ENCODE measurements around the gene MYO9B. TPM values are rescaled to one million over a fixed set of nuclear protein-coding genes. Genes with fewer than 3 reads are reported as not detected.
A peak's percentile ranks its signal among the peaks of the same experiment; 100 is the strongest.

MYO9B gene
- total RNA-seq, 3 donors from 2014 or later (not counting 1 experiment from before 2014, with no cell fraction given): 321 to 378 (median 365) TPM

DNA sequence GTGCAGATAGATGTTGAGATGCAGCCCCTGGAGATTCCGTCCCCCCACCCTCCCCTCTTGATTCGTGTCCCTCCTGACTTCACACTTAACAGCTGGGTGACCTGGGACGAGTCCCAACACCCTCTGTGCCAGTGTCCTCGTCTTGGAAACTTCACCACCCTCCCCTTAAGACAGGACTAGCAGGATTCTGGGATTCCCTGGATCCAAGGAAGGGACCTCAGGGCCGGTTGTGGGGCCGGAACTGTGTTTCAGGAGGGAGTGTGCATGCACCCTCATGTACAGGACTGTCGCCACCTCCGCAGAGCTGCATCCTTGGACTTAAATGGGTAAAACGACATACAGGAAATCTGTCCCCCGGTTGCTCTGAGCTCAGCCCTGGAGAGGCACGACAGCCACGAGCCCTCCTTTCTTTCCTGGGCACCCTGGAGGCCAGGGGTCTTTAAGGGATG, 990 bp downstream of the MYO9B start:
- Histone ChIP-seq H3K4me1 (ENCODE audit: control insufficient read depth, insufficient read depth, low read length) (peaks cover 64% of the 10 kb centered on the region), H3K27ac (ENCODE audit: low read length) (peak overlapping the region; percentile 81), H3K27me3 (ENCODE audit: control insufficient read depth, insufficient read depth, low read length) (no peaks in the 10 kb centered on the region), H3K4me3 (ENCODE audit: low read length) (peak overlapping the region; percentile 70), H3K9me3 (ENCODE audit: control insufficient read depth, insufficient read depth, low read length) (no peaks in the 10 kb centered on the region), H3K36me3 (ENCODE audit: control insufficient read depth, insufficient read depth, low read length) (no peaks in the 10 kb centered on the region)
- peak overlapping the region; percentile 98 for H3K4me3 Mint-ChIP-seq
- H3K36me3 Mint-ChIP-seq: no peaks in the 10 kb centered on the region
- no peaks in the 10 kb centered on the region for H3K27me3 Mint-ChIP-seq (ENCODE audit: low read depth in 2 of 2)
- DNase-seq (peak in 1 of 2 donors; percentile 58), ATAC-seq (no peak)
- intact Hi-C loops (cut with micrococcal nuclease): no loop called here
- TF ChIP-seq, protein P1, sequence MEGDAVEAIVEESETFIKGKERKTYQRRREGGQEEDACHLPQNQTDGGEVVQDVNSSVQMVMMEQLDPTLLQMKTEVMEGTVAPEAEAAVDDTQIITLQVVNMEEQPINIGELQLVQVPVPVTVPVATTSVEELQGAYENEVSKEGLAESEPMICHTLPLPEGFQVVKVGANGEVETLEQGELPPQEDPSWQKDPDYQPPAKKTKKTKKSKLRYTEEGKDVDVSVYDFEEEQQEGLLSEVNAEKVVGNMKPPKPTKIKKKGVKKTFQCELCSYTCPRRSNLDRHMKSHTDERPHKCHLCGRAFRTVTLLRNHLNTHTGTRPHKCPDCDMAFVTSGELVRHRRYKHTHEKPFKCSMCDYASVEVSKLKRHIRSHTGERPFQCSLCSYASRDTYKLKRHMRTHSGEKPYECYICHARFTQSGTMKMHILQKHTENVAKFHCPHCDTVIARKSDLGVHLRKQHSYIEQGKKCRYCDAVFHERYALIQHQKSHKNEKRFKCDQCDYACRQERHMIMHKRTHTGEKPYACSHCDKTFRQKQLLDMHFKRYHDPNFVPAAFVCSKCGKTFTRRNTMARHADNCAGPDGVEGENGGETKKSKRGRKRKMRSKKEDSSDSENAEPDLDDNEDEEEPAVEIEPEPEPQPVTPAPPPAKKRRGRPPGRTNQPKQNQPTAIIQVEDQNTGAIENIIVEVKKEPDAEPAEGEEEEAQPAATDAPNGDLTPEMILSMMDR (IDR thresholded peaks at IDR 0.05): no peak
- WGBS (ENCODE audit: insufficient coverage): 2% methylated on average over 12 of the region's 12 CpGs
- H3K27ac Mint-ChIP-seq: peak overlapping the region; percentile 92 to 96
- H3K9me3 Mint-ChIP-seq: no peaks in the 10 kb centered on the region
- peaks cover 53 to 77% of the 10 kb centered on the region in 2 donors for H3K4me1 Mint-ChIP-seq

- TF ChIP-seq, protein P1 (IDR thresholded peaks at IDR 0.05): no peak
- Histone ChIP-seq H3K4me3 (ENCODE audit: low read length) (no peak overlapping the region), H3K27ac (ENCODE audit: low read length) (no peak overlapping the region), H3K4me1 (ENCODE audit: control insufficient read depth, insufficient read depth, low read length) (peaks cover 71% of the 10 kb centered on the region), H3K36me3 (ENCODE audit: control insufficient read depth, insufficient read depth, low read length) (peaks cover 4% of the 10 kb centered on the region), H3K27me3 (ENCODE audit: control insufficient read depth, insufficient read depth, low read length) (no peaks in the 10 kb centered on the region), H3K9me3 (ENCODE audit: control insufficient read depth, insufficient read depth, low read length) (no peaks in the 10 kb centered on the region)
- Mint-ChIP-seq H3K36me3 (no peaks in the 10 kb centered on the region), H3K27ac (peak overlapping the region; percentile 69 to 92), H3K4me1 (peaks cover 62 to 87% of the 10 kb centered on the region in 2 donors), H3K27me3 (ENCODE audit: low read depth in 2 of 2) (no peaks in the 10 kb centered on the region), H3K4me3 (peak overlapping the region; percentile 56), H3K9me3 (no peaks in the 10 kb centered on the region)
- DNase-seq (no peak), ATAC-seq (no peak)
- intact Hi-C loops (cut with micrococcal nuclease): no loop called here
- 94% methylated on average over 17 of the region's 17 CpGs for WGBS (ENCODE audit: insufficient coverage)
These were observed 2.0 kb downstream of the MYO9B start for GRCh38 chr19:17077447-17078028.

DNA sequence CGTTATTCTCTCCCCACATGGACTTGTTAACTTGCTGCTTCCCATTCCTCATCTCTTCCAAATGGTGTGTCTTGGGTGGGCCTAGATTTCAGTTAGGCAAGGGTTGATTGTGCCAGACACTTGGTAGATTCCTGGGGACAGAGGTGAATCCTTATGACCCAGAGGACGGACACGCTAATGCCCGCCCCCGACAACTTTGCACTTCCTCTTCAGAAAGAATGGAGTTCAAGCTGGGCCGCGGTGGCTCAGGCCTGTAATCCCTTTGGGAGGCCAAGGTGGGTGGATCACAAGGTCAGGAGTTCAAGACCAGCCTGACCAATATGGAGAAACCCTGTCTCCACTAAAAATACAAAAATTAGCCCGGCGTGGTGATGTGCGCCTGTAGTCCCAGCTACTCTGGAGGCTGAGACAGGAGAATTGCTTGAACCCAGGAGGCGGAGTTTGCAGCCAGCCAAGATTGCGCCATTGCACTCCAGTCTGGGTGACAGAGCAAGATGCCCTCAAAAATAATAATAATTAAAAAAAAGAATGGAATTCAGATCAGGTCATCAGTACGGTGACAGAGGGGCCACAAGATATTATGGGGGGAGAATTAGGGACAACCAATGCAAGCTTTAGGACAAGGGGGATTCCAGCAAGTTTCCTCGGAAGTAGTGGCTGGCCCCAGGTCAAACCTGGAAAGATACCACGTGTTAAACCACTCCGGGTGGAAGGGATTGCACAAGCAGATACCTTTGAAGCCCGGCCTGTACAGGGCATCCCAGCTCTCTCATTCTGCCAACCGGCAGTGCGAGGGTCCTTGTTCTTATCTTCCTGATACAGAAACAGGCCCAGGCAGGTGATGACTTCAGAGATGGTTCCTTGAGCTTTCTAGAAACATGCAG, 2.7 kb downstream of the MYO9B start:
- peak overlapping the region; percentile 56 for H3K4me3 Mint-ChIP-seq
- peaks cover 62 to 87% of the 10 kb centered on the region in 2 donors for H3K4me1 Mint-ChIP-seq
- Histone ChIP-seq H3K4me1 (ENCODE audit: control insufficient read depth, insufficient read depth, low read length) (peaks cover 75% of the 10 kb centered on the region), H3K27ac (ENCODE audit: low read length) (no peak overlapping the region), H3K4me3 (ENCODE audit: low read length) (no peak overlapping the region), H3K36me3 (ENCODE audit: control insufficient read depth, insufficient read depth, low read length) (peaks cover 4% of the 10 kb centered on the region), H3K9me3 (ENCODE audit: control insufficient read depth, insufficient read depth, low read length) (no peaks in the 10 kb centered on the region), H3K27me3 (ENCODE audit: control insufficient read depth, insufficient read depth, low read length) (no peaks in the 10 kb centered on the region)
- DNase-seq (no peak), ATAC-seq (no peak)
- H3K27me3 Mint-ChIP-seq (ENCODE audit: low read depth in 2 of 2): no peaks in the 10 kb centered on the region
- H3K36me3 Mint-ChIP-seq: no peaks in the 10 kb centered on the region
- intact Hi-C loops (cut with micrococcal nuclease): no loop called here
- TF ChIP-seq, protein P1 (IDR thresholded peaks at IDR 0.05): no peak
- H3K9me3 Mint-ChIP-seq: no peaks in the 10 kb centered on the region
- WGBS (ENCODE audit: insufficient coverage): 88% methylated on average over 19 of the region's 19 CpGs
- peak overlapping the region; percentile 69 to 92 for H3K27ac Mint-ChIP-seq
